NCI-H1105 treated with DMSO at 0.1 percent for 48 hours (cell line): ENCODE results near the gene TNFRSF8.
A peak's percentile ranks its signal among the peaks of the same experiment; 100 is the strongest.

Experiments used
- DNase-seq: peaks from one replicate; lab custom pipeline; 2025; lab: John Stamatoyannopoulos, UW

The TNFRSF8 gene

DNA sequence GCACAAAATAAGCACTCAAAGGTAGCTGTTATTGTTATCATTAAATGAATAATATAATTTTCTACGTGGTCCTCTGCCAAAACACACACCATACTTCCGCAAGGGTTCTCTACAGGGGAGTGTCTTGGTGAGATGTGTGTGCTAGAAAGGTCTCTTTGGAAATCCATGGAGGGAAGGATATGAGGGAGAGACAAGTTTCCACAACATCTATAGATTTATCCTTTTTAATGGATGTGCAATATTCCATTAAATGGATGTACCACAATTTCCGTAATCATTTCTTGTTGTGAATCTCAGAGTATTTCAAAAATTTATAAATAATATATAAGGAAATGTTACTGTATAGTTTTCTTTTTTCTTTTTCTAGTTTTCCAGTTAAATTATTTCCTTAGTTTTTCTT lies 2.6 kb upstream of the TNFRSF8 start:
- DNase-seq = no peak

DNA sequence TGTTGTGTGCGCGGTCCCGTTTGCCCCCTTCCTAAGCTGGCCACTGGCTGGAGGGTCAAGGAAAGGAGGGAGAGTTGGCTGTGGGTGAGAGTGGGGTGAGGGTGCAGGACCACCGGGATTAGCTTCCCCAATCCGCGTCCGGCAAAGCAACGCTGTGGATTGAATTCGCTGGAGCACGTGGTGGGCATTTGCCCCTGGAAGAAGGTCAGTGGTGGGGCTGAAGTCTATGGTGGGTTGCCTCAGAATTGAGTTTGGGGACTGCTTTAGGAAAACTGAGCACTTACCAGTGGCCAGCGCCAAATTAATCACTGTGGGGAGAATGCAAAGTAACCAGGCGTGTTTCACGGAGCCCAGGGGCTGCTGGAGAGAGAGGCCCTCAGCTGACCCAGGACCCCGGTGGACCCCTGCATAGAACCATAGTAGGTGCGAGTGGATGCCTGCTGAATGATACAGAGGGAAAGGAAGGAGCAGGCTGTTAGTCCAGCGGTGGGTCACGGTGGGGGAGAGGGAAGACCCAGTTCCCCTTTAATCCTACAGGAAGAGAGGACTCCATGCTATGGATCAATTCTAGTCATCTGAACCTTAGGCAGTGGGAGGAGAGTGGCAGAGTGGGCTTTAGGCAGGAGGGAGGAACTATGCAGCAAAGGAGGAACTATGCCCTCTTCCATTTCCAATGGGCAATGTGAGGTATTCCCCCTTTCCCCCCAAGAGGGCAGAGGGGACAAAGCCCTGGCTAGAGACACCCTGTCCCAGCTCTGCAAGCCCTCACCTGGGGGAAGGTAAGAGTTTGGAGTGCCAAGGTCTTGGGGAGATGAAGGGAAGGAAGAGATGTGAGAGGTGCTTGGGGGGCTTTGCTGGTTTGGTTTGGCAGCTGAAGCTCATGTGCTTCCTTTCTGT lies 1.2 kb downstream of the TNFRSF8 start:
- DNase-seq = no peak

DNA sequence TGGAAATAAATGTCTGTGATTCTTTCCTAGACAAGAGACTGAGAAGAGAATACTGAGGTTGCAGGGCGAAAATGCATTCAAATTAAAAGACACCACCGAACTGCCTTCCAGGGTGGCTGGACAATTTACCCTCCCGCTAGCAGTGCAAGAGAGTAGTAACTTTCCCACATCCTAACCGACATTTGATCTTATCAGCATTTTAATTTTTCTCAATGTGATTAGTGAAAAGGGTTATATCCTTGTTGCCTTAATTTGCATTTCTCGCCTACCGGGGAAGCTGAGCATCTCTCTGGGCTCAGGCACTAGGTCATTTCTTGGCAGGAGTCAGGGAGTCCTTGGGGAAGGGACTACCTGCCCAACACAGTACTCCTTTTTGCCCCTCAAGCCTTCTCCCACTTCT lies 2.8 kb downstream of the TNFRSF8 start:
- no peak for DNase-seq

DNA sequence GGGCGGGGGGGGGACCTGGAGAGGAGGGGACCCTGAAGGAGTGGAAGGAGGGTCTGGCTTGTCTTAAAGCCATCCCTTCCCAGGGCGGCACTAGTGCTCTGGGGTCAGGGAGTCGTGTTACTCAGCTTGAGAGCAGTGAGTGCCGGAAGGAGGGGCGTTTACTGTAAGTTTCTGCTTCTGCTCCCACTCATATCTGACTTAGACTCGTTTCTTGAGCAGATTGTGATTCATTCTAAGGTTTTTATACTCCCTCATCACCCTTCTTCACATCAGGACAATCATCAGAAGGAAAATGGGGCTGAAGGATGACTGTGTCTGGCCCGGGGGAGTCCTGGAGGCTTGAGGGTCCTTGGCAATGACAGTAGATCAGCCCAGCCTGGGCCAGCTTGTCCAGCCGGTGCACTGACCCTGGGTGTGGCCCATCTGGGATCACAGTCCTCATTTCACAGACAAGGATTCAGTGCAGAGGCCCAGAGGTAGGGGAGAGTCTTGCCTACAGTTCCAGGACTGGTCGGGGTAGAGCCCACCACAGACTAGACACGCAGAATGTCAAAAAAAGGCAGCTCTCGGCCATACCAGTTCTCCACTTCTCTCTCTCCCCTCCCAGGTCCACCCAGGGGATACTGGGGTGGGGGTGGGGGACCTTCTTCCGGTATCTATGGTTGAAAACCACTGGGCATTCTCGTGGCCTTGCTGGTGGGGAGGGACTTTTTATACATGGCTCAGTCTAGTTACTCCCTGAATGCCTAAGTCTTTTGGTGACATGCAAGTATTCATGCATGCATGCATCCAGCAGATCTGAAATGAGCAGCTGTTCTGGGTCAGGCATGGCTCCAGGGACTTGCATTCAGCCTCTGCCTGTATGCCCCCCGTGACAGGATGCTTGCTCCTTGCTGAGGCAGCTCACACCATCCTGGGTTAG lies 5.1 kb downstream of the TNFRSF8 start:
- DNase-seq = no peak

DNA sequence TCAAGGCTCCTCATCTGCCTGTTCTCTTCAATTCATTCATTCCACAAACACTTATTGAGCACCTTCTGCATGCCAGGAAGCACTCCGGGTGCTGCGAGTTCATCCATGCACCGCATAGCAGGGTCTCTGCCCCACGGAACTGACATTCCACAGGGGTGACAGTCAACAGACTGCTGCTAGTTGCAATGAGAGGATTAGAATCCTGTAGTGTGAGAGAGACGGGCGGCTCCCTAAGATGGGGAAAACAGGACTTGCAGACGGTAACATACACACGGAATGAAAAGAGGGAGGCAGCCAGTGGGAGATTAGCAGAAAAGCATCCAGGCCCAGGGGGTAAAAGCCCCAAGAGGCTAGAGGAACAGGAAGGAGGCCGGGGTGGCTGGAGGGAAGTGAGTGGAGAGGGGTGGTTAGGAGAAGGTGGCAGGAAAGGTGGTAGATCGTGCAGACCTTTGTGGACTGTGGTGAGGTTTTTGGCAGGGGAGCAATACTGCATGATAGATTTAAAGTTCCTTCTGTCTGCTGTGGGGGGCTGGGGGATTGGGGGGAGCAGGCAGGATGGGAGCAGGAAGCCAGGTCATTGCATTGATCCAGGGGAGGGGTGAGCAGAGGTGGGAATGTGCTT lies 6.6 kb downstream of the TNFRSF8 start:
- DNase-seq = no peak

DNA sequence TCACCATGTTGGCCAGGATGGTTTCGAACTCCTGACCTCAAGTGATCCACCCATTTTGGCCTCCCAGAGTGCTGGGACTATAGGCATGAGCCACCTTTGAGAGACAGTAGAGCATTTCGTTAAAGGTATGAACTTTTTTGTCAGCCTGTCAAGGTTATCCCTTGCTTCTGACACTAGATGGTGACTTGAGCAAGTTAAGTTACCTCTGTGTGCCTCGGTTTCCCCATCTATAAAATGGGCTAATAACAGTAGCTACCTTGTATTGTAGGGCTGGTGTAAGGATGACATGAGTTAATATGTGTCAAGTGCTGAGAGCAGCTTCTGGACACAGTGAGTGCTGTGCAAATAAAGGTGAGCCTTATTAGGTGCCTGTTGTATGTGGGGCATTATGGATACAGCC lies 8.8 kb downstream of the TNFRSF8 start:
- no peak for DNase-seq

DNA sequence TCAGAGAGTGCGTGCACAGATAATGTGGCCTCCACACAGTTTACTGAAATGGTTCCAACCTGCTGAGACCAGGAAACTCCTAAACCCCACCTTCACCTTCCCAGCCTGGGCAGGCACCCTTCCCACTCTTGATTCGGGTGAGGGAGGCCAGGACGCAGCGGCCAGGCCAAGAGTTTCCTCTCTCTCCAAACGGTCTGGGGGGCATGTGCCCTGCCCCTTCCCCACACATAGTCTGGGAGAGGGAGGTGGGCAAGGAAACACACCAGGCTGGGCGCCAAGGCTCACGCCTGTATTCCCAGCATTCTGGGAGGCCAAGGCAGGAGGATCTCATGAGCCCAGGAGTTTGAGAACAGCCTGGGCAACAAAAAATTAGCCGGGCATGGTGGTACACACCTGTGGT lies 9.6 kb downstream of the TNFRSF8 start:
- DNase-seq = no peak

DNA sequence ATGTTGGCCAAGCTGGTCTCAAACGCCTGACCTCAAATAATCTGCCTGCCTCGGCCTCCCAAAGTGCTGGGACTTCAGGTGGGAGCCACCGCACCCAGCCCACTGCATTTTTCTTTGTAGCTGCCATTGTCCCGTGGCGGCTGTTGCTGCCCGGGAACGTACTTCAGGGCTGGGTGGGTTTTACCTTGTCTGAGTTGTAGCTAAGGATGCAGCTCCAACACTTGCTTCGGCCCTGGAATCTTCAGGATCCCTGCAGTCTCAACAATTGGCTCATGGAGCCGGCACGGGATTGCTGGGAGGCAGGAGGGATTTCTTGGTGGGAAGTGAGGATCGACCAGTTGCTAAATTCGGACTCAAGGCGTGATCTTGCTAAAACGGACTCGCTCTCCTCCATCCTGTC lies 10.7 kb downstream of the TNFRSF8 start:
- DNase-seq = no peak

DNA sequence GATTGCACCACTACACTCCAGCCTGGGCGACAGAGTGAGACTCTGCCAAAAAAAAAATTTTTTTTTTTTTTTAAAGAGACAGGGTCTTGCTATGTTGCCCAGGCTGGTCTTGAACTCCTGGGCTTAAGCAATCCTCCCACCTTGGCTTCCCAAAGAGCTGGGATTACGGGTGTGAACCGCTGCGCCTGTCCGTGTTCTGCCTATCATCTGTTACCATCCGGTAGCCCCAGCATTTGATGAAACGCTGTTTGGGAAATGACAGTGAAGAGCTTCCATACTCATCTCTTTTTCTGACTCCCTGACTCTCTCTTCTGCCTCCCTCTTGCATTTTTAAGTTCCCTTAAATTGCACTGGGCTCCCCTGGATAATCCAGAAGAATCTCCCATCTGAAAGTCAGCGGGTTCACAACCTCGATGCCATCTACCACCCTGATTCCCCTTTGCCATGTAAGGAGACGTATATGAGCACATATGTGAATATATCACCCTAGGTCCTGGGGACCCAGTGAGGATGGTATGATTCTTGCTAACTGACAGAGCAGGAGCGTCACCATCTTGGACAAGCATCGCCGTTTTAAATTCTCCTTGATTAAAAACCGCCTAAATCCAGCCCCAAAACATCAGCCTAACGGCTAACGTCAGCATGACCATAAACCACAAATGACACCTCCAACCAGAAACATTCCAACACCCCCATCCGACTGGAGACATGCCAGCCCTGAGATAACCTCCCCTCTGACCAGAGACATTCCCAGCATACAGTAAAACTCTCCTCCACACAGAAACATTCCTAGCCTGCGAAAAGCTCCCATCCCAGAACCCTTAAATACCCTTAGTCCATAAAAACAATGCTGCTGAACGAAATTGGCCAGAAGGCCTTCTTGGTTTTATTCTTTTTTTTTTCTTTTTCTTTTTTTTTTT lies 12.4 kb downstream of the TNFRSF8 start:
- DNase-seq = no peak

DNA sequence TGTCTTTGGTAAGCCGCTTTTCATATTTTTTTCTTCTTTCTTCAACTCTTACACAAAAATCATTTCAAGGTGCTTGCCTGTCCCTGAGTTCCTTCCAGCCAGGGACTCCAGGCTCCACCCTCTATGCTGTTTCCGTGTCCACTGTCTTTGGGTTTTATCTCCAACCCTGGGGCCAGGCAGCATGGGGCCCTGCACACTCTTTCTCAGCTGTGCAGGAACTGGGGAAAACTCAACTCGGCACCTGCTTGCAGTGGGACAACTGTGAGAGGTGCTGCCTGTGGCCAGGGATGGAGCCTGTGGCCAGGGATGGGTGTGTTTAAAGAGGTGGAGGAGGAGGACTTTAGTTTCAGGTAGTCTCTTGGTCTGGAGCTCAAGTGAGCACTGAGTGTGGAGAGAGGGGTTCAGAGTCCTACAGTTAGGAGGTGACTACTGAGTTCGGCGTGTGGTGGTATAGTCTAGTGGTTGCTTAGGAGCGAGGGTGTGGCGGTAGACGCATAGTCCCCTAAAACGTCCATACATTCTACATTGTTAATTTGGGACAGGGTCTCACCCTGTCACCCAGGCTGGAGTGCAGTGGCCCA lies 13.4 kb downstream of the TNFRSF8 start:
- DNase-seq = no peak

DNA sequence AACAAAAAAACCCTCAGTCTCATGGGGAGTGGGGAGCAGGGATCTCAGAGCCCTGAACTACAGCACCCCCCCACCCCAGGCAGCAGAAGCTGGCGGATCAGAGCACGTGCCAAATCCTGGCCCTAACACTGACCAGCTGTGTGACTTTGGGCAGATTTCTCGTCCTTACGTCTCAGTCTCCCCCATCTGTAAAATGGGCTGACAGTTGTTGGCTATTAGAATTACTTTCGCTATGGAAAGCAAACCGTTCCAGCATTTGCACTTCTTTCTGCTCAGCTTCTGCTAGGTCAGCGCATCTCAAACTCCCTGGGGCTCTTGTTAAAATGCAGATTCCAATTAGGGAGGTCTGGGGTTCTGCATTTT lies 15.5 kb downstream of the TNFRSF8 start:
- DNase-seq = no peak

DNA sequence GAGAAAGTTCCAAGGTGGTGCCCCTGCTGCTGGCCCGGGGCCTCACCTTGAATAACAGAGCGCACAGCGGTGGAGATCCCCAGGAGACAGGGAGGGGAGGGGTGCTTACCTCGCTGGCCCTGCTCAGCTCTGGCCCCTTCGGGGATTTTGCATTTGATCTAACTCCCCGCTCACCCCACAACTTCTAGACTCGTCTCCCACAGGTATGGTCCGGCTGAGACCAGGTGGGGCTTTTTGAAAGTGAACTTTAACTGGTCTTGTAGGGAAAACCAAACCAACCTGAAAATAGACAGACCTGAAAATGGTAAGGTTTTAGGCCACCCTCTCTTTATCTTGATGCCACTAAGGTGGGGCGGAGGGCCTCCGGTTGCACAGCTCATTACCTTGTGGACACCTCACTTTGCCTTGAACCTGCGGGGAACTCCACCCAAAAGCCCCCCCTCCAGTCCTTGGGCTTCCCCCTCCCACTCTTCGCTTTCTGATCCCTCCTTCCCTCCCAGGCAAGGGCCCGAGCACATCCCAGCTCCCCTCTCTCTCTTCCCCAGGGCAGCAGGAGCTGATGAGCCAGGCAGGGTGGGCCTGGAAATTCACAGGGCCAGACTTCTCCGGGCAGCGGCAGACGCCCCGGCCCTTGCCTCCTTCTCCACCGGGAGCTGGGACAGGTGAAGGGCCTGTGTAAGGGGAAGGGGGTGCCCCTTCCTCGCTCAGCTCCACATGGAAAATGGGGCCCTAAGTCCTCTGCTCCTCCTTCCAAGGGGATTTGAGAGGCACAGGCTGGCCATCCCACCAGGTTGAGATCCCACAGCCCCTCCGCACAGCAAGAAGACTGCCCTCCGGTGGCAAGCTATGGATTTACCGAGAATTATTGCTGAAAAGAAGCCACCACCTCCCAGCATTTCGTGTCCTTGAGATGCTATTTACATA lies 16.1 kb downstream of the TNFRSF8 start:
- DNase-seq = peak; percentile 5

DNA sequence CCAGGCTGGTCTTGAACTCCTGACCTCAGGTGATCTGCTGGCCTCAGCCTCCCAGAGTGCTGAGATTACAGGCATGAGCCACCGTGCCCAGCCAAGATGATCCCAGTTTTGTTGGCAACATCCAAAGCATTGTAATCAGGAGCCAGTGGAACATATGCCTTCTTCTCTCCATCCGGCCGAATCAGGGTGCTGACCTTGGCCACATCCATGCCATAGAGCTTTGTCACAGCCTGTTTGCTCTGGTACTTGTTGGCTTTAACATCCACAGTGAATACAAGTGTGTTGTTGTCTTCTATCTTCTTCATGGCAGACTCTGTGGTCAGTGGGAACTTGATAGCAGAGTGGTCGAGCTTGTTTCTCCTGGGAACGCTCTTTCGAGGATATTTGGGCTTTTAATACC lies 17.1 kb downstream of the TNFRSF8 start:
- DNase-seq = no peak

DNA sequence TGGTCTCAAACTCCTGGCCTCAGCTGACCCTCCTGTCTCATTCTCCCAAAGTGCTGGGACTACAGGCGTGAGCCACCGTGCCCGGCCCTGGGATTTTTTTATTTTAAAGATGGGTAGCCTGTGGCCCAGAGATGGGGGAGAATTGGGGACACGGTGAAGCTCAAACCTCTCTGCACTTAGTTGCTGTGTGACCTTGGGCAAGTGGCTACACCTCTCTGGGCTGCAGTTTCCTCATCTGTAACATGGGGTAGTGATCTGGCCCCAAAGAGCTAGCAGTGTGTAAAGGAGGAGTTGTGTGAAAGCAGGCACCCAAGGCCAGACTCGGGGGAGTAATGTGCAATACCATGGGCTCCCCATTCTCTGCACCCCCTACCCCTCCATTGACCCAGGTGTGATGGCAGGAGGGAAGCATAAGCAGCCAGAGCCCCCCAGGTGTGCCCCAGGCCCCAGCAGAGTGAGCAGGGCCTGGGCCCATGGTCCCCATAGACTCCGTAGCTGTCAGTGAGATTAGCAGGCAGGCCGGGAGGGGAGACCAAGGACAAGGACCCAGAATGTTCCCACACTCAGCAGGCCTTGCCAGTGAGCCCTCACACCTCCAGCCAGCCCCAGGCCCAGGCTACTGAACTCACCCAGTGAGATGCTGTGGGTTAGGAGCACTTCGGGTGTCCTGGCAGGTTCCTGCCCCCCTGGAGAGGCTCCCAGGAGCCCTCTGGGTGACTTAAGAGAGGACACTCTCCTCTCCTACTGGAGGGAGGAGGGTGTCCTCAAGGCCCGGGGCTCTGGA lies 17.9 kb downstream of the TNFRSF8 start:
- no peak for DNase-seq

DNA sequence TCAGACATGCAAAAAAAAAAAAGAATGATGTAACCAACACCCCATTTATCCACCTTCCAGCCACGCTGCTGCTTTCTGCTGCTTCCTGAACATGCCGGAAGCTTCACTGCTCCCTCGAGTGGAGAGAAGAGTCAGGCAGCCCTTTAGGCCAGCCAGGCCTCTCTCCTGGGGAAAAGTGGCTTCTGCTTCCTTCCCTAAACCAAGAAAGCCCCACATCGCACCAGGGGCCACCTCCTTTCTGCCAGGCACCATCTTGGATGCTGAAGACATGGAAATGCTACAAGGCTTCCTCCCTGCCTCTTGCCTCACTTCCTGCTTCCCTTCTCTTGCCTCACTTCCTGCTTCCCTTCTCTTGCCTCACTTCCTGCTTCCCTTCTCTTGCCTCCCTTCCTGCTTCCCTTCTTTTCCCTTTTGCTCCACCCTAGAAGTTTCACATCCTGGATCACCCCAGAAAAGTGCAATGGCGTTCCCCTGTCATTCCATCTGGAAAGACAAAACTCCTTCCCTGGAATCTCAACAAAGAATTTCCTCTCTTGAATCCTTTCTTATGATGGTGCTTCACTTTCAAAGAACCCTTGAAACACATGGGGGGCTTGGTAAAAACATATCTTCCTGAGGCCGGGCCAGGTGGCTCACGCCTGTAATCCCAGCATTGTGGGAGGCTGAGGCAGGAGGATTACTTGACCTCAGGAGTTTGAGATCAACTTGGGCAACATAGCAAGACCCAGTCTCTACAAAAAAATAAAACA lies 18.7 kb downstream of the TNFRSF8 start:
- DNase-seq = no peak

DNA sequence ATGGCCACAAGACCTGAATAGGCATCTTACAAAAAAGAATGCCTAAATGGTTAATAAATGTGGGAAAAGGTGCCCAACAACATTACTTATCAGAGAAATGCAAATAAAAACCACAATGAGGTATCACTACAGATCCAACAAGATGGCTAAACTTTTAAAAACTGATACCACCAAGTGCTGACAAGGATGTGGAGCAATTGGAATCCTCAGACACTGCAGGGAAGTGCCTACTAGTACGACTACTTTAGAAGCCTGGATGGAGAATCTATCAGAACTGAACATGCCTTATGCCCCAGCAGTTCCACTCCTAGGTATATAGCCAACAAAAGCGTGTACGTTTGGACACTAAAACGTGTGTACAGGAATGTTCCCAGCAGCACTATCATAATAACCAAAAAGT lies 19.9 kb downstream of the TNFRSF8 start:
- DNase-seq = no peak

DNA sequence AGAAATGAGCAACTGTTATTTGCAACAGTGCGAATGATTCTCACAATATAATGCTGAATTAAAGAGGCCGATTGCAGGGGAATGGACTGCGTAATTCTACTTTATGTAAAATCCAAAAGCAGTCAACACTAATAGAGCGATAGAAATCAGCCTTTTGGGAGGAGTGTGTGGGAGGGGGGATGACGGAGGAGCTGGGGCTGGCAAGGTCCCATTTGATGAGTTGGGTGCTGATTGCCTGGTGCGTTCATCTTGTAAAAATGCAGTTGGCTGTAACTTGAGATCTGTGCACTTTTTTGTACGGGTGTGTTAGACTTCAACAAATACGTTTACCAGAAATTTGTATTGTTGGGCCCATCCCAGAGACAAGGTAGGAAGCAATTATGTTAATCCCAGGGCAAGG lies 20.7 kb downstream of the TNFRSF8 start:
- no peak for DNase-seq

DNA sequence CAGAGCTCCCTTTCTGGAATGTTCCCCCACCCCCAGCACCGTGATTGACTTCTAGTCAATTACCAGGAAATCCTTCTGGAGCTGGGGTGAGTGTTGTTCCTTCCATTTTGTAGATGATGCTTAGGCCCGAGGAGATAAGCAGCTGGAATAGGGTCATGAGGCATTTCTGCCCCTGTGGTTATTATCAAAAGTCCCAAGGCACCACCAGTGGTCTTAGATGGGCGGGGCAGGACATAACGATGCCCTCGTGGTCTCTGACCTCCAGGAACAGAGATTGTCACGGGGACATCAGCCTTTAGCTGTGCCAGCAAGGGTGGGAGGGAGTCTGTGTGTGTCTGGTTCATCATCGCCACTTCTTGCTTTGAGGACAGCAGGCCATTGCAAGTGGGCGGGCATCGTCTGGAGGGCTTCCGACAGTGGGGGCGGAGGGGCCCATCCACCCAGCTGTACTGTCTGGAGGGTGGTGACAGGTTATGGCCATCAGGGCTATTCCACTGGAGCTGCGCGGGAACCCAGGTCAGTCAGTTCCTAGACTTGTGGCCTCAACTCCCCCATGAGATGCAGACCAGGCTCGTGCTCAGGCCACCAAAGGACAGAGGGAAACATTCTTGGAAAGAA lies 22.6 kb downstream of the TNFRSF8 start:
- no peak for DNase-seq
